Testis (tissue), 2 donors: ENCODE results near the gene RUNX1.

Experiments
- CTCF ChIP-seq, 3 experiments: fragments of 450-650 bp in 2 of 3; fragments of 200-600 bp in 1 of 3; sonication (generic) in 1 of 3; IDR thresholded peaks; one replicate each; pipeline ENCODE4 v1.5.1; 2016 to 2019; ENCODE audit warnings: antibody characterized with exemption in 3 of 3, mild to moderate bottlenecking in 2 of 3, moderate library complexity in 1 of 3
- POLR2A ChIP-seq: fragments of 450-650 bp; IDR thresholded peaks from one replicate; pipeline ENCODE4 v1.6.1; 2017; ENCODE audit warnings: antibody characterized with exemption, mild to moderate bottlenecking, moderate library complexity

- no peak for TF ChIP-seq CTCF (IDR thresholded peaks at IDR 0.05)
- no peak for TF ChIP-seq POLR2A
These were observed 8.0 kb downstream of the RUNX1 start for GRCh38 chr21:35041122-35041521.
